ENCODE results near the gene ANKRD31. TPM values are rescaled to one million over a fixed set of nuclear protein-coding genes. Genes with fewer than 3 reads are reported as not detected.
"Not testable (repeated sequence)": the region's sequence is repeated elsewhere in the genome, so short reads cannot be mapped to it uniquely, and the experiment has no call there.

The ANKRD31 gene
- under 1 TPM in 2 of 3 donors, not detected in 1; 0.08 to 0.12 TPM for polyA plus RNA-seq

GRCh38 chr5:75236322-75237316 is at the start of gene ANKRD31:
Gene ANKRD31, minus strand, starts transcription at chr5:75236878. Its CDS starts 192 bp downstream, at chr5:75236686.
- H3K27ac ChIP-seq (ENCODE audit: low read depth, low read length): no peak within 1 kb of the TSS
- 2 to 5% (median 3%) methylated on average over 58 of the region's 58 CpGs for WGBS, 3 donors

- 63 to 84% (median 72%) methylated on average over 3 of the region's 3 CpGs for WGBS, 3 donors
Measured at GRCh38 chr5:75286211-75286773, 49.6 kb upstream of the ANKRD31 start.

GRCh38 chr5:75282581-75282980 is 45.9 kb upstream of the ANKRD31 start:
- 86 to 90% (median 89%) methylated on average over 2 of the region's 2 CpGs for WGBS, 3 donors

More at GRCh38 chr5:75286211-75286773, 49.6 kb upstream of the ANKRD31 start:
- no peak overlapping the region for H3K27ac ChIP-seq (ENCODE audit: low read depth, low read length)

GRCh38 chr5:75281716-75282465 is 45.2 kb upstream of the ANKRD31 start:
- WGBS, 3 donors: 83 to 87% (median 85%) methylated on average over 4 of the region's 4 CpGs

More at GRCh38 chr5:75282581-75282980, 45.9 kb upstream of the ANKRD31 start:
- no peak overlapping the region for H3K27ac ChIP-seq (ENCODE audit: low read depth, low read length)

GRCh38 chr5:75279321-75279720 is 42.6 kb upstream of the ANKRD31 start:
- no peak overlapping the region for H3K27ac ChIP-seq (ENCODE audit: low read depth, low read length)
- 76 to 88% (median 86%) methylated on average over 1 of the region's 1 CpG for WGBS, 3 donors

More at GRCh38 chr5:75281716-75282465, 45.2 kb upstream of the ANKRD31 start:
- no peak overlapping the region for H3K27ac ChIP-seq (ENCODE audit: low read depth, low read length)

GRCh38 chr5:75277463-75277862 is 40.8 kb upstream of the ANKRD31 start:
- H3K27ac ChIP-seq (ENCODE audit: low read depth, low read length): no peak overlapping the region
- WGBS, 3 donors: 63 to 77% (median 75%) methylated on average over 4 of the region's 4 CpGs

- WGBS, 3 donors: 63 to 71% (median 71%) methylated on average over 3 of the region's 3 CpGs
- H3K27ac ChIP-seq (ENCODE audit: low read depth, low read length): no peak overlapping the region
Measured at GRCh38 chr5:75275756-75276155, 39.1 kb upstream of the ANKRD31 start.

GRCh38 chr5:75275147-75275546 is 38.5 kb upstream of the ANKRD31 start:
- no peak overlapping the region for H3K27ac ChIP-seq (ENCODE audit: low read depth, low read length)
- WGBS, 3 donors: 50 to 71% (median 60%) methylated on average over 1 of the region's 1 CpG

- 76 to 97% (median 85%) methylated on average over 1 of the region's 1 CpG for WGBS, 3 donors
Measured at GRCh38 chr5:75274486-75274885, 37.8 kb upstream of the ANKRD31 start.

GRCh38 chr5:75270605-75271004 is 33.9 kb upstream of the ANKRD31 start:
- 96 to 98% (median 98%) methylated on average over 8 to 19 of the region's 31 CpGs for WGBS, 3 donors
- not testable (repeated sequence) for H3K27ac ChIP-seq (ENCODE audit: low read depth, low read length)

More at GRCh38 chr5:75274486-75274885, 37.8 kb upstream of the ANKRD31 start:
- no peak overlapping the region for H3K27ac ChIP-seq (ENCODE audit: low read depth, low read length)

- H3K27ac ChIP-seq (ENCODE audit: low read depth, low read length): no peak overlapping the region
Measured at GRCh38 chr5:75265731-75266130, 29.1 kb upstream of the ANKRD31 start.

GRCh38 chr5:75262271-75262670 is 25.6 kb upstream of the ANKRD31 start:
- 22 to 83% (median 71%) methylated on average over 3 of the region's 3 CpGs for WGBS, 3 donors
- H3K27ac ChIP-seq (ENCODE audit: low read depth, low read length): no peak overlapping the region

More at GRCh38 chr5:75265731-75266130, 29.1 kb upstream of the ANKRD31 start:
- WGBS, 3 donors: 23 to 35% (median 25%) methylated on average over 2 of the region's 2 CpGs

GRCh38 chr5:75260708-75261107 is 24.0 kb upstream of the ANKRD31 start:
- no peak overlapping the region for H3K27ac ChIP-seq (ENCODE audit: low read depth, low read length)
- WGBS, 3 donors: 67 to 93% (median 88%) methylated on average over 2 of the region's 2 CpGs

GRCh38 chr5:75250452-75250851 is 13.8 kb upstream of the ANKRD31 start:
- WGBS, 3 donors: 80 to 88% (median 88%) methylated on average over 4 of the region's 4 CpGs
- not testable (repeated sequence) for H3K27ac ChIP-seq (ENCODE audit: low read depth, low read length)

GRCh38 chr5:75245023-75245422 is 8.3 kb upstream of the ANKRD31 start:
- WGBS, 3 donors: 90 to 93% (median 91%) methylated on average over 2 of the region's 2 CpGs
- H3K27ac ChIP-seq (ENCODE audit: low read depth, low read length): no peak overlapping the region

- H3K27ac ChIP-seq (ENCODE audit: low read depth, low read length): no peak overlapping the region
- WGBS, 3 donors: 72 to 88% (median 85%) methylated on average over 5 of the region's 5 CpGs
Measured at GRCh38 chr5:75243510-75243909, 6.8 kb upstream of the ANKRD31 start.

GRCh38 chr5:75243100-75243499 is 6.4 kb upstream of the ANKRD31 start:
- WGBS, 3 donors: 56 to 80% (median 74%) methylated on average over 1 of the region's 1 CpG
- H3K27ac ChIP-seq (ENCODE audit: low read depth, low read length): no peak overlapping the region

GRCh38 chr5:75242067-75242466 is 5.4 kb upstream of the ANKRD31 start:
- WGBS, 3 donors: 55 to 91% (median 88%) methylated on average over 2 of the region's 2 CpGs
- no peak overlapping the region for H3K27ac ChIP-seq (ENCODE audit: low read depth, low read length)
